HepG2 (cell line): ENCODE measurements around the gene HS3ST3A1. TPM values are rescaled to one million over a fixed set of nuclear protein-coding genes. Genes with fewer than 3 reads are reported as not detected.

Source experiments
- ATM ChIP-seq: fragments of 450-650 bp; IDR thresholded peaks from 2 replicates; pipeline ENCODE4 v1.7.1; 2017; ENCODE audit warnings: mild to moderate bottlenecking, borderline replicate concordance
- CEBPZ ChIP-seq: IDR thresholded peaks from 2 replicates; pipeline ENCODE4 v1.6.1; 2012; ENCODE audit warnings: low read length, improper control_type of control experiment
- FOXK2 ChIP-seq: fragments of 450-650 bp; IDR thresholded peaks from 2 replicates; pipeline ENCODE4 v1.6.1; 2016
- GMEB1 ChIP-seq: sonication (generic); formaldehyde crosslinking; IDR thresholded peaks from 2 replicates; pipeline ENCODE4 v1.5.1; 2020; ENCODE audit warnings: missing genetic modification reagents, mild to moderate bottlenecking, borderline replicate concordance
- GPBP1L1 ChIP-seq: sonication (generic); formaldehyde crosslinking; IDR thresholded peaks from 2 replicates; pipeline ENCODE4 v1.5.0; 2020; ENCODE audit warnings: mild to moderate bottlenecking, missing genetic modification reagents
- HOXA9 ChIP-seq: sonication (generic); formaldehyde crosslinking; IDR thresholded peaks from 2 replicates; pipeline ENCODE4 v1.8.1; 2022; ENCODE audit warnings: missing genetic modification reagents, mild to moderate bottlenecking, moderate library complexity, borderline replicate concordance
- KLF13 ChIP-seq: sonication (generic); formaldehyde crosslinking; IDR thresholded peaks from 2 replicates; pipeline ENCODE4 v1.4.0; 2020; ENCODE audit warnings: mild to moderate bottlenecking, missing genetic modification reagents
- LCORL ChIP-seq, 2 experiments: fragments of 450-650 bp in 1 of 2; sonication (generic) in 1 of 2; formaldehyde crosslinking in 1 of 2; IDR thresholded peaks; 2 replicates each; pipeline versions ENCODE4 v1.5.0 to v1.6.1; 2017 to 2020; ENCODE audit warnings: antibody characterized with exemption in 1 of 2, missing genetic modification reagents in 1 of 2
- MYC ChIP-seq: sonication (generic); formaldehyde crosslinking; IDR thresholded peaks from 2 replicates; pipeline ENCODE4 v1.9.0; 2021; ENCODE audit warnings: missing genetic modification reagents, borderline replicate concordance
- SOX6 ChIP-seq, 2 experiments: fragments of 450-650 bp in 1 of 2; sonication (generic) in 1 of 2; formaldehyde crosslinking in 1 of 2; IDR thresholded peaks; 2 replicates each; pipeline versions ENCODE4 v1.4.0 to v1.6.1; 2017 to 2020; ENCODE audit warnings: antibody characterized with exemption in 1 of 2, mild to moderate bottlenecking in 1 of 2, missing genetic modification reagents in 1 of 2
- ZBTB38 ChIP-seq: sonication (generic); formaldehyde crosslinking; IDR thresholded peaks from 2 replicates; pipeline ENCODE4 v1.5.1; 2020; ENCODE audit warnings: mild to moderate bottlenecking, missing genetic modification reagents
- ZNF350 ChIP-seq: sonication (generic); formaldehyde crosslinking; IDR thresholded peaks from 2 replicates; pipeline ENCODE4 v1.4.0; 2020; ENCODE audit warnings: mild to moderate bottlenecking, low read depth, missing genetic modification reagents, borderline replicate concordance
- ZNF430 ChIP-seq: sonication (generic); formaldehyde crosslinking; IDR thresholded peaks from 2 replicates; pipeline ENCODE4 v1.9.0; 2021; ENCODE audit warnings: mild to moderate bottlenecking, missing genetic modification reagents
- ZNF710 ChIP-seq: sonication (generic); formaldehyde crosslinking; IDR thresholded peaks from 2 replicates; pipeline ENCODE4 v1.5.0; 2020; ENCODE audit warnings: mild to moderate bottlenecking, missing genetic modification reagents, borderline replicate concordance
- polyA plus RNA-seq, 8 experiments: library from polyadenylated mRNA; depleted of rRNA in 3 of 8; stranded (reverse) in 7 of 8; unstranded in 1 of 8; fragments of >200 nt; fragmentation: Illumina TruSeq in 4 of 8; extraction: Trizol in 4 of 8; gene quantifications; 2 replicates each; pipeline versions ENCODE4 v1.2.1 to v1.2.3, GENCODE V29; 2011 to 2016; ENCODE audit warnings: low read depth in 4 of 8, missing spikeins in 1 of 8, mixed read lengths in 1 of 8; ENCODE audit not compliant: insufficient read depth in 1 of 8
- total RNA-seq, 5 experiments: library from RNA; depleted of rRNA; stranded (reverse); fragments of >200 nt; fragmentation: Illumina TruSeq; extraction: Trizol; gene quantifications; 2 replicates each; pipeline ENCODE4 v1.2.3, GENCODE V29; 2016; ENCODE audit warnings: low read depth in 1 of 5
- TF ChIP-seq, protein P1 (sequence below): sonication (generic); formaldehyde crosslinking; IDR thresholded peaks from 2 replicates; pipeline ENCODE4 v1.4.0; 2020; ENCODE audit warnings: mild to moderate bottlenecking, missing genetic modification reagents
- TF ChIP-seq, protein P2 (sequence below): sonication (generic); formaldehyde crosslinking; IDR thresholded peaks from 2 replicates; pipeline ENCODE4 v1.8.0; 2022; ENCODE audit warnings: missing genetic modification reagents, mild to moderate bottlenecking, borderline replicate concordance

The HS3ST3A1 gene
- total and polyA plus RNA-seq, 2 of the 13 experiments (the other 11 are each of a cell fraction or from before 2014, with no cell fraction given) = 1.3 to 3.5 TPM

GRCh38 chr17:13601776-13602551, at the start of gene HS3ST3A1 (continued):
- TF ChIP-seq ZNF710 (CRISPR knock-in tag) (no peak; the same call in 1 of the 2 replicates), MYC (peak; percentile 38; the same call in 1 of the 2 replicates), ZNF350 (CRISPR knock-in tag) (no peak), ZNF430 (no peak), ZBTB38 (CRISPR knock-in tag) (peak; percentile 9; the same call in 1 of the 2 replicates), GPBP1L1 (CRISPR knock-in tag) (no peak), SOX6 (IDR thresholded peaks at IDR 0.05) (no peak), SOX6 (CRISPR knock-in tag; IDR thresholded peaks at IDR 0.05) (no peak; the same call in 1 of the 2 replicates), KLF13 (CRISPR knock-in tag) (no peak), GMEB1 (CRISPR knock-in tag) (0 out of 2 replicates have a peak, but pooled peaks have one; percentile 33), LCORL (IDR thresholded peaks at IDR 0.05) (no peak), LCORL (CRISPR knock-in tag; IDR thresholded peaks at IDR 0.05) (no peak), ATM (no peak), FOXK2 (no peak), HOXA9 (CRISPR knock-in tag) (no peak), CEBPZ (no peak)
- TF ChIP-seq, protein P1, sequence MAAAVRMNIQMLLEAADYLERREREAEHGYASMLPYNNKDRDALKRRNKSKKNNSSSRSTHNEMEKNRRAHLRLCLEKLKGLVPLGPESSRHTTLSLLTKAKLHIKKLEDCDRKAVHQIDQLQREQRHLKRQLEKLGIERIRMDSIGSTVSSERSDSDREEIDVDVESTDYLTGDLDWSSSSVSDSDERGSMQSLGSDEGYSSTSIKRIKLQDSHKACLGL = peak; percentile 54; the same call in 1 of the 2 replicates
- TF ChIP-seq, protein P2, sequence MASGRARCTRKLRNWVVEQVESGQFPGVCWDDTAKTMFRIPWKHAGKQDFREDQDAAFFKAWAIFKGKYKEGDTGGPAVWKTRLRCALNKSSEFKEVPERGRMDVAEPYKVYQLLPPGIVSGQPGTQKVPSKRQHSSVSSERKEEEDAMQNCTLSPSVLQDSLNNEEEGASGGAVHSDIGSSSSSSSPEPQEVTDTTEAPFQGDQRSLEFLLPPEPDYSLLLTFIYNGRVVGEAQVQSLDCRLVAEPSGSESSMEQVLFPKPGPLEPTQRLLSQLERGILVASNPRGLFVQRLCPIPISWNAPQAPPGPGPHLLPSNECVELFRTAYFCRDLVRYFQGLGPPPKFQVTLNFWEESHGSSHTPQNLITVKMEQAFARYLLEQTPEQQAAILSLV (CRISPR knock-in tag) = peak; percentile 33; the same call in 1 of the 2 replicates
